ENCODE data around the gene RNF212B. TPM values are rescaled to one million over a fixed set of nuclear protein-coding genes. Genes with fewer than 3 reads are reported as not detected.

The RNF212B gene
- total RNA-seq: not detected in 2 replicates

GRCh38 chr14:23237772-23238594 lies at the start of gene RNF212B:
TSS of gene RNF212B (plus strand) at chr14:23237936. CDS start at chr14:23240346, 2,410 bp downstream.

GRCh38 chr14:23286020-23286901 lies 48.5 kb downstream of the RNF212B start, which contains the start of gene HOMEZ:
TSS of gene HOMEZ (minus strand) at chr14:23286132. CDS start at chr14:23285952, 180 bp downstream.

GRCh38 chr14:23302290-23303225 lies 64.8 kb downstream of the RNF212B start, which contains the start of gene PPP1R3E:
TSS of gene PPP1R3E (minus strand) at chr14:23302859. CDS start at chr14:23302576, 283 bp downstream.

GRCh38 chr14:23306412-23307145 lies 68.8 kb downstream of the RNF212B start, which contains the start of gene BCL2L2:
TSS of gene BCL2L2 (plus strand) at chr14:23306833. CDS start at chr14:23307768, 935 bp downstream.

GRCh38 chr14:23320584-23321571 lies 83.1 kb downstream of the RNF212B start, which contains the start of gene PABPN1:
TSS of gene PABPN1 (plus strand) at chr14:23321457. CDS start at chr14:23321470, 13 bp downstream.

Small RNA genes within 50 kb of the gene (small RNA-seq; reads per million reads assigned to genes)
- gene AL049829.1 (not detected), gene RNU6-1046P (not detected)

Other genes with a start within 250 kb of the RNF212B start
- 3.6 and 4.9 TPM in 2 replicates for gene C14orf93, start 227.8 kb upstream of the RNF212B start, total RNA-seq
- 225 TPM in 2 replicates for gene PSMB5, start 203.0 kb upstream of the RNF212B start, total RNA-seq
- gene PSMB11, start 195.7 kb upstream of the RNF212B start, total RNA-seq: not detected in 2 replicates
- gene CDH24, start 180.4 kb upstream of the RNF212B start, total RNA-seq: 8.9 and 9.8 TPM in 2 replicates
- 126 and 134 TPM in 2 replicates for gene ACIN1, start 142.8 kb upstream of the RNF212B start, total RNA-seq
- gene C14orf119, start 142.4 kb upstream of the RNF212B start, total RNA-seq: 41.9 and 45.7 TPM in 2 replicates
- gene CIROP, start 132.9 kb upstream of the RNF212B start, total RNA-seq: not detected in 2 replicates
- gene CEBPE, start 118.7 kb upstream of the RNF212B start, total RNA-seq: not detected in 2 replicates
- 1.1 and 2.4 TPM in 2 replicates for gene SLC7A8, start 54.3 kb upstream of the RNF212B start, total RNA-seq
- 5.9 and 9.8 TPM in 2 replicates for gene HOMEZ, start 48.2 kb downstream of the RNF212B start, total RNA-seq
- gene PPP1R3E, start 64.9 kb downstream of the RNF212B start, total RNA-seq: 3.7 and 4.7 TPM in 2 replicates
- 18.5 and 22.2 TPM in 2 replicates for gene BCL2L2, start 68.9 kb downstream of the RNF212B start, total RNA-seq
- 71.1 and 81.7 TPM in 2 replicates for gene PABPN1, start 83.5 kb downstream of the RNF212B start, total RNA-seq
- gene SLC22A17, start 115.0 kb downstream of the RNF212B start, total RNA-seq: 0.86 and 1.1 TPM in 2 replicates
- gene EFS, start 127.2 kb downstream of the RNF212B start, total RNA-seq: not detected in 2 replicates
- not detected in 2 replicates for gene IL25, start 134.9 kb downstream of the RNF212B start, total RNA-seq
- not detected in 2 replicates for gene CMTM5, start 139.1 kb downstream of the RNF212B start, total RNA-seq
- gene MYH6, start 170.3 kb downstream of the RNF212B start, total RNA-seq: not detected in 2 replicates
- gene MYH7, start 197.7 kb downstream of the RNF212B start, total RNA-seq: not detected in 2 replicates
- gene NGDN, start 231.8 kb downstream of the RNF212B start, total RNA-seq: 41.6 and 48.2 TPM in 2 replicates

Measured in thoracic aorta endothelial cell (primary cell).